HCT116 (cell line): ENCODE measurements around the gene TTLL3. TPM values are rescaled to one million over a fixed set of nuclear protein-coding genes. Genes with fewer than 3 reads are reported as not detected.

Source experiments
- ATAC-seq: fragments of 200-7000 bp; cut with Tn5 transposase; 2 replicates; pipeline ENCODE4 v1.9.1; 2020; ENCODE audit warnings: mild to moderate bottlenecking, moderate library complexity
- BruUV-seq: library from RNA; stranded (reverse); fragments of 400-500 nt; replicated peaks from 2 replicates; lab custom pipeline; 2021; lab: Mats Ljungman, UMichigan
- CTCF ChIA-PET: fragments of 300-600 bp; sonication (Branson Sonifier 250); formaldehyde crosslinking; loops from one replicate; lab custom pipeline; 2021; ENCODE audit warnings: antibody characterized with exemption; lab: Charles Lee
- POLR2A ChIA-PET: fragments of 300-600, 350-600 bp; sonication (Branson Sonifier 250); formaldehyde crosslinking; loops from one replicate; lab custom pipeline; 2021; ENCODE audit warnings: antibody characterized with exemption; lab: Charles Lee
- RAD21 ChIA-PET, 2 experiments: fragments of 300-600 bp; sonication (Branson Sonifier 250); formaldehyde crosslinking; loops; one replicate each; lab custom pipeline; 2023; ENCODE audit warnings: low total read pairs in 2 of 2; ENCODE audit not compliant: uncharacterized antibody in 2 of 2, unreplicated experiment in 2 of 2, low non-redundant PET in 1 of 2; lab: Charles Lee
- DNase-seq: peaks from one replicate; pipeline ENCODE4 v3.0.0-alpha.2; 2010; ENCODE audit warnings: low read depth, low spot score
- H2AFZ ChIP-seq: fragments of 200-600 bp; shearing (Covaris generic), sonication (generic); 2 replicates; pipeline ENCODE4 v1.6.1; 2017; ENCODE audit warnings: low read depth, mixed run types, mixed read lengths, antibody characterized with exemption, low read length; ENCODE audit not compliant: poor library complexity, severe bottlenecking
- H3K27ac ChIP-seq: 2 replicates; pipeline ENCODE4 v1.5.1; 2012; ENCODE audit warnings: low read depth, low read length
- H3K27me3 ChIP-seq: fragments of 200-600 bp; sonication (generic); 2 replicates; pipeline ENCODE4 v1.6.1; 2016; ENCODE audit warnings: mixed run types, low read length, mixed read lengths; ENCODE audit not compliant: insufficient read depth
- H3K36me3 ChIP-seq, 2 experiments: fragments of 200-500 bp in 1 of 2; fragments of 200-600 bp in 1 of 2; sonication (Bioruptor generic) in 1 of 2; sonication (generic) in 1 of 2; 2 replicates each; pipeline versions ENCODE4 v1.5.1 to v1.6.1; 2014 to 2016; ENCODE audit warnings: low read length in 2 of 2, inconsistent platforms in 1 of 2, mixed read lengths in 1 of 2, mixed run types in 1 of 2; ENCODE audit not compliant: insufficient read depth in 2 of 2, control insufficient read depth in 1 of 2
- H3K4me1 ChIP-seq, 2 experiments: fragments of 200-600 bp in 1 of 2; sonication (generic) in 1 of 2; 2 replicates each; pipeline versions ENCODE4 v1.5.1 to v1.6.1; 2012 to 2017; ENCODE audit warnings: low read length in 2 of 2, inconsistent platforms in 1 of 2, mild to moderate bottlenecking in 1 of 2, mixed read lengths in 1 of 2, mixed run types in 1 of 2, moderate library complexity in 1 of 2; ENCODE audit not compliant: insufficient read depth in 2 of 2, control insufficient read depth in 1 of 2
- H3K4me2 ChIP-seq: fragments of 200-600 bp; sonication (generic); 2 replicates; pipeline ENCODE4 v1.6.1; 2017; ENCODE audit warnings: mixed run types, low read length, mixed read lengths
- H3K4me3 ChIP-seq, 2 experiments: fragments of 200-600 bp in 1 of 2; sonication (generic) in 1 of 2; replicated peaks in 1 of 2; 2 replicates each; pipeline ENCODE4 v1.5.1; 2011 to 2016; ENCODE audit warnings: low read length in 2 of 2, control low read depth in 1 of 2, low read depth in 1 of 2, mild to moderate bottlenecking in 1 of 2, mixed read lengths in 1 of 2, mixed run types in 1 of 2
- H3K79me2 ChIP-seq: fragments of 200-600 bp; sonication (generic); 2 replicates; pipeline ENCODE4 v1.6.1; 2017; ENCODE audit warnings: mild to moderate bottlenecking, mixed run types, low read length, moderate library complexity, mixed read lengths; ENCODE audit not compliant: insufficient read depth
- H3K9ac ChIP-seq: fragments of 200-600 bp; sonication (generic); 2 replicates; pipeline ENCODE4 v1.6.1; 2016; ENCODE audit warnings: low read length, mixed read lengths
- H3K9me2 ChIP-seq: fragments of 200-600 bp; sonication (generic), shearing (Covaris generic); 2 replicates; pipeline ENCODE4 v1.6.1; 2017; ENCODE audit warnings: mixed run types, mild to moderate bottlenecking, moderate library complexity; ENCODE audit not compliant: insufficient read depth
- H3K9me3 ChIP-seq, 2 experiments: fragments of 200-500 bp in 1 of 2; fragments of 200-600 bp in 1 of 2; sonication (Bioruptor generic) in 1 of 2; sonication (generic) in 1 of 2; 2 replicates each; pipeline ENCODE4 v1.6.1; 2014 to 2017; ENCODE audit warnings: low read length in 2 of 2, mixed read lengths in 2 of 2, inconsistent platforms in 1 of 2, low read depth in 1 of 2, mild to moderate bottlenecking in 1 of 2, mixed run types in 1 of 2, moderate library complexity in 1 of 2; ENCODE audit not compliant: control insufficient read depth in 1 of 2, insufficient read depth in 1 of 2
- H4K20me1 ChIP-seq: fragments of 200-600 bp; sonication (generic), shearing (Covaris generic); 2 replicates; pipeline ENCODE4 v1.6.1; 2017; ENCODE audit warnings: mixed run types, mild to moderate bottlenecking, moderate library complexity; ENCODE audit not compliant: insufficient read depth
- CBX3 ChIP-seq: IDR thresholded peaks from 2 replicates; pipeline ENCODE4 v1.6.1; 2012; ENCODE audit warnings: low read depth
- CEBPB ChIP-seq: IDR thresholded peaks from 2 replicates; pipeline ENCODE4 v1.6.1; 2012; ENCODE audit warnings: low read depth
- CTCF ChIP-seq, 3 experiments: fragments of 200-600 bp in 1 of 3; sonication (generic) in 1 of 3; IDR thresholded peaks in 2 of 3; conservative IDR thresholded peaks in 1 of 3; 2 replicates each; pipeline ENCODE4 v1.5.1; 2012 to 2017; ENCODE audit warnings: low read depth in 2 of 3, low read length in 2 of 3, antibody characterized with exemption in 1 of 3, borderline replicate concordance in 1 of 3, control low read depth in 1 of 3, mild to moderate bottlenecking in 1 of 3, mixed read lengths in 1 of 3, mixed run types in 1 of 3, moderate library complexity in 1 of 3; ENCODE audit not compliant: insufficient read depth in 1 of 3
- EGR1 ChIP-seq: IDR thresholded peaks from 2 replicates; pipeline ENCODE4 v1.6.1; 2012; ENCODE audit warnings: low read depth
- EZH2phosphoT487 ChIP-seq: fragments of 200-600 bp; IDR thresholded peaks from 2 replicates; pipeline ENCODE4 v1.6.1; 2018; ENCODE audit warnings: antibody characterized with exemption, borderline replicate concordance
- FOSL1 ChIP-seq: IDR thresholded peaks from 2 replicates; pipeline ENCODE4 v1.6.1; 2012; ENCODE audit warnings: low read depth
- JUND ChIP-seq: IDR thresholded peaks from 2 replicates; pipeline ENCODE4 v1.6.1; 2012
- POLR2AphosphoS5 ChIP-seq: IDR thresholded peaks from 2 replicates; pipeline ENCODE4 v1.6.1; 2011; ENCODE audit warnings: mild to moderate bottlenecking, low read depth, low read length, moderate library complexity
- RAD21 ChIP-seq: IDR thresholded peaks from 2 replicates; pipeline ENCODE4 v1.6.1; 2012; ENCODE audit warnings: low read depth, mild to moderate bottlenecking
- SIN3A ChIP-seq: IDR thresholded peaks from 2 replicates; pipeline ENCODE4 v1.6.1; 2012; ENCODE audit warnings: low read depth
- SP1 ChIP-seq: IDR thresholded peaks from 2 replicates; pipeline ENCODE4 v1.6.1; 2012; ENCODE audit warnings: low read depth
- SRF ChIP-seq: IDR thresholded peaks from 2 replicates; pipeline ENCODE4 v1.6.1; 2012; ENCODE audit warnings: low read depth
- TCF7L2 ChIP-seq: IDR thresholded peaks from 2 replicates; pipeline ENCODE4 v1.7.0; 2011; ENCODE audit warnings: borderline replicate concordance, inconsistent platforms; ENCODE audit not compliant: insufficient read depth, insufficient read length; ENCODE audit errors: extremely low read depth
- intact Hi-C: fragments of 100-400 bp; cut with micrococcal nuclease; formaldehyde crosslinking; loops from 2 replicates; pipeline ENCODE4 v1.10.0; 2022
- total RNA-seq: library from RNA; stranded (reverse); gene quantifications from one replicate; pipeline ENCODE4 v1.2.1, GENCODE V29; 2021; ENCODE audit not compliant: unreplicated experiment
- TF ChIP-seq, protein P1 (sequence below): IDR thresholded peaks from 2 replicates; pipeline ENCODE4 v1.6.1; 2012

The TTLL3 gene
- total RNA-seq, 1 experiment from 2014 or later, result 40.3 TPM

DNA sequence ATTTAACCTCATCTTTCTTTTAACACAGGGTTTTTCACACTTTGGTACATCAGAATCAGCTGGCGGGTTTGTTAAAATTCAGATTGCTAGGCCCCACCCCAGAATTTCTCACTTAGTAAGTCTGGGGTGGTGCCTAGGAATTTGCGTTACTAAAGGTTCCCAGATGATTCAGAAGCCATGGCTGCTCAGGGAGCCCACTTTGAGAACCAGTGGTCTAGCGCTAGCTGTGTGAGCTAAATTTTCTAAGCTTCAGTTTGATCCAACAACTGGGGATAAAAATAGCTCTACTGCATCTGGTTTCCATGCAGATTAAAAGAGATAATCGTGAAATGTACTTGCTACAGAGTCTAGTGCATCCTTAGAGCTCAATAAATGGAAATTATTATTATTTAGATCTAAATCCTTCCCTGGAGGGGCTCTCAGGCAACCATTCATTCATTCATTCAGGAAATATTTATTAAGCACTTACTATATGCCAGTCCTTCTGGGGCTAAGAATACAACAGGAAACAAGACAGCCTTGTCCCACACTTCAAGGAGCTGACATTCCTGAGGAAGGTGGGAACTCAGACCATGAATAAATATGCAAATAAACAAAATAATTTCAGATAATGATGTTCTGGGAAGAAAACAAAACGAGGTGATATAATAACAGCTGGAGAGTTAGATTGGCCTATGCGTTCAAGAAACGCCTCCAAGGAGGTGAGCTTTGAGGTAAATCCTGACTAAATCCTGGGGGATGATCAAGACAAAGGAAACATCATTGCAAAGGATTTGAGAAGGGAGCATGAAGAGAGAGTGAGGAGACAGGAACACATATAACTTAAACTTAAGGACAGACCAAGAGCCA lies 73.9 kb downstream of the TTLL3 start (continued):
- TF ChIP-seq, protein P1, sequence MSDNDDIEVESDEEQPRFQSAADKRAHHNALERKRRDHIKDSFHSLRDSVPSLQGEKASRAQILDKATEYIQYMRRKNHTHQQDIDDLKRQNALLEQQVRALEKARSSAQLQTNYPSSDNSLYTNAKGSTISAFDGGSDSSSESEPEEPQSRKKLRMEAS, result no peak
- TF ChIP-seq, all 23 proteins: peak for 0

GRCh38 chr3:9884555-9885165 lies 74.6 kb downstream of the TTLL3 start:
- peak overlapping the region; percentile 82 for H2AFZ ChIP-seq
- no peaks in the 10 kb centered on the region for H4K20me1 ChIP-seq
- no peaks in the 10 kb centered on the region for H3K36me3 ChIP-seq
- H3K79me2 ChIP-seq, result no peaks in the 10 kb centered on the region
- ChIA-PET RAD21 (no interaction called here), CTCF (interaction anchor here (1.1 to 3.2 kb wide), 3 partner anchors 48 to 438 kb away, joined by 3 to 10 read pairs (median 4); partner anchors contain the start of gene CRELD1), POLR2A (interaction anchor here (1.2 to 1.6 kb wide), 5 partner anchors 9 to 92 kb away, joined by 4 to 6 read pairs (median 6); partner anchors contain the start of genes ARPC4, CRELD1 and IL17RE)
- peak overlapping the region; percentile 50 for H3K9ac ChIP-seq
- H3K9me3 ChIP-seq, result no peaks in the 10 kb centered on the region
- peak overlapping the region; percentile 70 for H3K4me2 ChIP-seq
- ATAC-seq, result peak; percentile 93
- intact Hi-C loops, result no loop called here
- BruUV-seq, result TSS peak; percentile 99
- TF ChIP-seq POLR2AphosphoS5, result peak; percentile 62
- TF ChIP-seq EZH2phosphoT487, result no peak
- peak; percentile 69 for TF ChIP-seq SP1
- no peak for TF ChIP-seq EGR1
- peak in 1 of 3 experiments; percentile 4; a peak in 1 of 6 replicates for TF ChIP-seq CTCF (IDR thresholded peaks at IDR 0.05 in 2 of 3, conservative IDR thresholded peaks at IDR 0.05 in 1 of 3; ENCODE audit: borderline replicate concordance in 1 of 3, insufficient read depth in 1 of 3, low read depth in 2 of 3, low read length in 2 of 3)
- TF ChIP-seq SRF, result 0 out of 2 replicates have a peak, but pooled peaks have one; percentile 53
- peak; percentile 45 for TF ChIP-seq SIN3A
- TF ChIP-seq, protein P1, result peak; percentile 66
- no peak for TF ChIP-seq CBX3
- TF ChIP-seq CEBPB, result 0 out of 2 replicates have a peak, but pooled peaks have one; percentile 22
- no peak for TF ChIP-seq TCF7L2
- peak; percentile 88 for TF ChIP-seq JUND
- peak; percentile 28; the same call in 1 of the 2 replicates for TF ChIP-seq RAD21
- peak; percentile 87 for TF ChIP-seq FOSL1
- peak overlapping the region in 1 of 2 experiments; percentile 34; a peak in 2 of 4 replicates for H3K4me3 ChIP-seq
- no peaks in the 10 kb centered on the region for H3K27me3 ChIP-seq
- DNase-seq, result peak; percentile 89
- peaks cover 17 to 31% of the 10 kb centered on the region in 2 experiments for H3K4me1 ChIP-seq
- no peaks in the 10 kb centered on the region for H3K9me2 ChIP-seq
- H3K27ac ChIP-seq, result peak overlapping the region; percentile 82
